OCI-LY1 (cell line): ENCODE data around the gene WDR59.
A peak's percentile ranks its signal among the peaks of the same experiment; 100 is the strongest.

Source experiments
- H2AFZ ChIP-seq: fragments of 200-600 bp; sonication (generic), shearing (Covaris generic); 2 replicates; pipeline ENCODE4 v1.6.0; 2014; ENCODE audit warnings: antibody characterized with exemption, mild to moderate bottlenecking, low read length
- H3F3A ChIP-seq: fragments of 200-600 bp; sonication (generic), shearing (Covaris generic); 2 replicates; pipeline ENCODE4 v1.6.0; 2014; ENCODE audit warnings: mild to moderate bottlenecking, antibody characterized with exemption, low read length, moderate library complexity; ENCODE audit not compliant: insufficient read depth
- H3K27ac ChIP-seq: fragments of 200-600 bp; sonication (generic); 2 replicates; pipeline ENCODE4 v1.5.1; 2014; ENCODE audit warnings: low read length, mixed run types, mild to moderate bottlenecking, low read depth; ENCODE audit not compliant: poor library complexity, severe bottlenecking
- H3K27me3 ChIP-seq: fragments of 200-600 bp; sonication (generic); 2 replicates; pipeline ENCODE4 v1.6.0; 2014; ENCODE audit warnings: antibody characterized with exemption, mild to moderate bottlenecking, low read length, moderate library complexity; ENCODE audit not compliant: insufficient read depth
- H3K36me3 ChIP-seq: fragments of 200-600 bp; sonication (generic); 2 replicates; pipeline ENCODE4 v1.6.1; 2014; ENCODE audit warnings: mild to moderate bottlenecking, antibody characterized with exemption, low read length, moderate library complexity, mixed read lengths; ENCODE audit not compliant: insufficient read depth
- H3K4me1 ChIP-seq: fragments of 200-600 bp; sonication (generic); 2 replicates; pipeline ENCODE4 v1.5.1; 2014; ENCODE audit warnings: mild to moderate bottlenecking, low read length, moderate library complexity; ENCODE audit not compliant: insufficient read depth, severe bottlenecking
- H3K4me2 ChIP-seq: fragments of 200-600 bp; sonication (generic), shearing (Covaris generic); 2 replicates; pipeline ENCODE4 v1.6.1; 2014; ENCODE audit warnings: low read length
- H3K4me3 ChIP-seq: fragments of 200-600 bp; sonication (generic); 2 replicates; pipeline ENCODE4 v1.5.1; 2014; ENCODE audit warnings: low read length, low read depth, mild to moderate bottlenecking, mixed read lengths; ENCODE audit not compliant: poor library complexity, severe bottlenecking
- H3K79me2 ChIP-seq: fragments of 200-600 bp; shearing (Covaris generic); 2 replicates; pipeline ENCODE4 v1.6.1; 2016; ENCODE audit warnings: mixed run types, low read length, mixed read lengths; ENCODE audit not compliant: insufficient read depth
- H3K9ac ChIP-seq: fragments of 200-600 bp; sonication (generic), shearing (Covaris generic); 2 replicates; pipeline ENCODE4 v1.6.1; 2014; ENCODE audit warnings: mild to moderate bottlenecking, low read length, mixed read lengths
- H3K9me2 ChIP-seq: fragments of 200-600 bp; sonication (generic), shearing (Covaris generic); 2 replicates; pipeline ENCODE4 v1.6.1; 2014; ENCODE audit warnings: low read depth, mild to moderate bottlenecking, low read length, mixed read lengths
- H3K9me3 ChIP-seq: fragments of 200-600 bp; shearing (Covaris generic); 2 replicates; pipeline ENCODE4 v1.6.1; 2014; ENCODE audit warnings: low read length, mixed read lengths
- H4K20me1 ChIP-seq: fragments of 200-600 bp; sonication (generic), shearing (Covaris generic); 2 replicates; pipeline ENCODE4 v1.6.0; 2016; ENCODE audit warnings: mild to moderate bottlenecking, low read length; ENCODE audit not compliant: insufficient read depth
- EZH2 ChIP-seq: fragments of 200-600 bp; sonication (generic), shearing (Covaris generic); IDR thresholded peaks from 2 replicates; pipeline ENCODE4 v1.8.0; 2017; ENCODE audit warnings: borderline replicate concordance, mixed run types, mild to moderate bottlenecking, antibody characterized with exemption, low read length, moderate library complexity, mixed read lengths
- TF ChIP-seq, protein P1 (sequence below): fragments of 200-600 bp; sonication (generic), shearing (Covaris generic); IDR thresholded peaks from 2 replicates; pipeline ENCODE4 v1.5.1; 2017; ENCODE audit warnings: mild to moderate bottlenecking, antibody characterized with exemption, low read length, moderate library complexity, mixed read lengths

WDR59 gene

GRCh38 chr16:74862743-74863244, 122.1 kb downstream of the WDR59 start:
- Histone ChIP-seq H3K9me2 (no peaks in the 10 kb centered on the region), H3K79me2 (no peaks in the 10 kb centered on the region), H3K4me2 (peak overlapping the region; percentile 56), H3K4me1 (peaks cover 8% of the 10 kb centered on the region), H3K9me3 (no peaks in the 10 kb centered on the region), H3K27ac (no peak overlapping the region), H3K27me3 (no peaks in the 10 kb centered on the region), H3F3A (no peaks in the 10 kb centered on the region), H2AFZ (peak overlapping the region; percentile 94; the same call in 1 of the 2 replicates), H3K36me3 (no peaks in the 10 kb centered on the region), H3K9ac (peak overlapping the region; percentile 34; the same call in 1 of the 2 replicates), H4K20me1 (no peaks in the 10 kb centered on the region), H3K4me3 (no peak overlapping the region)
- TF ChIP-seq EZH2: no peak
- TF ChIP-seq, protein P1, sequence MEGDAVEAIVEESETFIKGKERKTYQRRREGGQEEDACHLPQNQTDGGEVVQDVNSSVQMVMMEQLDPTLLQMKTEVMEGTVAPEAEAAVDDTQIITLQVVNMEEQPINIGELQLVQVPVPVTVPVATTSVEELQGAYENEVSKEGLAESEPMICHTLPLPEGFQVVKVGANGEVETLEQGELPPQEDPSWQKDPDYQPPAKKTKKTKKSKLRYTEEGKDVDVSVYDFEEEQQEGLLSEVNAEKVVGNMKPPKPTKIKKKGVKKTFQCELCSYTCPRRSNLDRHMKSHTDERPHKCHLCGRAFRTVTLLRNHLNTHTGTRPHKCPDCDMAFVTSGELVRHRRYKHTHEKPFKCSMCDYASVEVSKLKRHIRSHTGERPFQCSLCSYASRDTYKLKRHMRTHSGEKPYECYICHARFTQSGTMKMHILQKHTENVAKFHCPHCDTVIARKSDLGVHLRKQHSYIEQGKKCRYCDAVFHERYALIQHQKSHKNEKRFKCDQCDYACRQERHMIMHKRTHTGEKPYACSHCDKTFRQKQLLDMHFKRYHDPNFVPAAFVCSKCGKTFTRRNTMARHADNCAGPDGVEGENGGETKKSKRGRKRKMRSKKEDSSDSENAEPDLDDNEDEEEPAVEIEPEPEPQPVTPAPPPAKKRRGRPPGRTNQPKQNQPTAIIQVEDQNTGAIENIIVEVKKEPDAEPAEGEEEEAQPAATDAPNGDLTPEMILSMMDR: peak; percentile 93

- Histone ChIP-seq H3K79me2 (no peaks in the 10 kb centered on the region), H3K27me3 (no peaks in the 10 kb centered on the region), H4K20me1 (no peaks in the 10 kb centered on the region), H3K36me3 (no peaks in the 10 kb centered on the region), H3K4me3 (no peak overlapping the region), H3K4me1 (no peaks in the 10 kb centered on the region), H3K9me3 (no peaks in the 10 kb centered on the region), H3F3A (no peaks in the 10 kb centered on the region), H3K4me2 (no peak overlapping the region), H2AFZ (no peak overlapping the region), H3K9ac (no peak overlapping the region), H3K9me2 (no peaks in the 10 kb centered on the region), H3K27ac (no peak overlapping the region)
- TF ChIP-seq, protein P1: no peak
- no peak for TF ChIP-seq EZH2
These were observed 132.4 kb downstream of the WDR59 start for GRCh38 chr16:74852500-74852875.

DNA sequence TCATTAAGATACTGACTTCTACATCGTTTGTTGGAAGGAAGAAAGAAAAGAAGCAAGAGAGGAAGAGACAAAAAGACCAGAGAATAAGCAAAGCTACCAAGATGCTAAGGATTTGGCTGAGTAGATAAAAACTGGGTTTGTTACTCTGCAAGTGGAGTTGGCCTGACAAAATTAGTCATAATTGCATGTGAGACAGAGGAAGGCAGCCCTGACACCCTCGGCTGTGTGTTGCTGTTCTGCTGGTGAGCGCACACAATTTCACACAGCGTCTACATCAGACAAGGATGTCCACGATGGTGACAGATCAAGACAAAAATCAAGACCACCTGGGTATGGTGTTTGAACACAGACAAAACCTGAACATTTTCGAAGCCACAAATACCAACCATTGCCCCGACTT, 134.9 kb downstream of the WDR59 start:
- Histone ChIP-seq H3F3A (no peaks in the 10 kb centered on the region), H3K9ac (no peak overlapping the region), H3K9me3 (no peaks in the 10 kb centered on the region), H3K79me2 (no peaks in the 10 kb centered on the region), H3K4me1 (no peaks in the 10 kb centered on the region), H3K27ac (no peak overlapping the region), H3K27me3 (no peaks in the 10 kb centered on the region), H3K4me2 (no peak overlapping the region), H3K36me3 (no peaks in the 10 kb centered on the region), H4K20me1 (no peaks in the 10 kb centered on the region), H3K4me3 (no peak overlapping the region), H2AFZ (no peak overlapping the region), H3K9me2 (no peaks in the 10 kb centered on the region)
- TF ChIP-seq EZH2: no peak
- TF ChIP-seq, protein P1: no peak
